Spleen (tissue), 7 donors: ENCODE measurements around the gene PAX6.

ENCODE experiments used
- CTCF ChIP-seq, 11 experiments: fragments of 200-600 bp in 7 of 11; fragments of 450-650 bp in 4 of 11; sonication (generic) in 4 of 11; IDR thresholded peaks in 8 of 11; conservative IDR thresholded peaks in 3 of 11; 1 replicate in 7 of 11; 2 replicates in 4 of 11; pipeline versions ENCODE4 v1.4.0 to v1.8.0; 2016 to 2021; ENCODE audit warnings: antibody characterized with exemption in 11 of 11, inconsistent platforms in 4 of 11, mild to moderate bottlenecking in 1 of 11
- POLR2A ChIP-seq, 3 donors: fragments of 450-650 bp; IDR thresholded peaks; one replicate each; pipeline ENCODE4 v1.5.1; 2017; ENCODE audit warnings: antibody characterized with exemption in 3 of 3, mild to moderate bottlenecking in 1 of 3
- POLR2AphosphoS5 ChIP-seq, 3 donors: sonication (generic); formaldehyde crosslinking; IDR thresholded peaks; one replicate each; pipeline ENCODE4 v1.5.1; 2017; ENCODE audit warnings: antibody characterized with exemption in 3 of 3
- donor health status: DM: no; HTN: no; CAD: no; lungs with moderate emphysema.
- donor health status: DM: no; HTN: no; CAD: no.
- donor health status: DM: no; HTN: no; CAD: no.

DNA sequence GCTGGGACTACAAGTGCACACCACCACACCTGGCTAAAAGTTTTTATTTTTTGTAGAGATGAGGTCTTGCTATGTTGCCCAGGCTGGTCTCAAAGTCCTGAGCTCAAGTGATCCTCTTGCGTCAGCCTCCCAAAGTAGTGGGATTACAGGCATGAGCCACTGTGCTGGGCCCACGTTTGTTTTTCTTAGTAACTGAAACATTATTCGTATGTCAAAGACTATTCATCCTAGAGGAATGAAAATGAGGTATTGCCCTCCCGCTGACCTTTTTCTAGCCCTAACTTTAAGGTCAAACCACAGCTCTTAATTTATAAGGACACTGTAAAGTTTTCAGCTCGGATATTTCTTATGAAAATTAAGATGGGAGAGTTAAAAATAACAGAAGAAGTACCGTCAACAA, 33.2 kb upstream of the PAX6 start:
- no peak for TF ChIP-seq CTCF (IDR thresholded peaks at IDR 0.05 in 8 of 11, conservative IDR thresholded peaks at IDR 0.05 in 3 of 11)
- TF ChIP-seq POLR2A (IDR thresholded peaks at IDR 0.05), result no peak
- no peak for TF ChIP-seq POLR2AphosphoS5 (IDR thresholded peaks at IDR 0.05)
